Mucosa of gallbladder (tissue), 1 donor: ENCODE data around the gene ZNF185. TPM values are rescaled to one million over a fixed set of nuclear protein-coding genes. Genes with fewer than 3 reads are reported as not detected.

Experiments used
- total RNA-seq: library from RNA; stranded (reverse); gene quantifications from one replicate; pipeline ENCODE4 v1.2.1, GENCODE V29; 2021
- donor health status: DM: no; HTN: no; CAD: no.

Gene ZNF185
- total RNA-seq, 1 donor from 2014 or later, result 16.5 TPM

Other genes with a start within 250 kb of the ZNF185 start
- gene MAGEA3, start 199.3 kb upstream of the ZNF185 start, total RNA-seq, result not detected
- not detected for gene CSAG2, start 188.8 kb upstream of the ZNF185 start, total RNA-seq
- gene MAGEA2B, start 183.4 kb upstream of the ZNF185 start, total RNA-seq, result not detected
- gene CSAG1, start 164.3 kb upstream of the ZNF185 start, total RNA-seq, result not detected
- gene MAGEA12, start 164.3 kb upstream of the ZNF185 start, total RNA-seq, result not detected
- gene MAGEA2, start 144.2 kb upstream of the ZNF185 start, total RNA-seq, result not detected
- not detected for gene CSAG3, start 138.8 kb upstream of the ZNF185 start, total RNA-seq
- 0.26 TPM for gene MAGEA6, start 128.4 kb upstream of the ZNF185 start, total RNA-seq
- gene CETN2, start 67.3 kb upstream of the ZNF185 start, total RNA-seq, result 44.3 TPM
- gene NSDHL, start 67.0 kb upstream of the ZNF185 start, total RNA-seq, result 32.4 TPM
- not detected for gene PNMA5, start 96.0 kb downstream of the ZNF185 start, total RNA-seq
- gene PNMA3, start 158.4 kb downstream of the ZNF185 start, total RNA-seq, result 0.32 TPM
- 0.98 TPM for gene PNMA6A, start 174.4 kb downstream of the ZNF185 start, total RNA-seq